Measurements from ENCODE around the gene LBH. TPM values are rescaled to one million over a fixed set of nuclear protein-coding genes. Genes with fewer than 3 reads are reported as not detected.

The LBH gene
- total RNA-seq, 1 donor from 2014 or later: 137 TPM

GRCh38 chr2:30191107-30191506, 40.2 kb upstream of the LBH start:
- Histone ChIP-seq H3K4me1 (no peaks in the 10 kb centered on the region), H3K27me3 (ENCODE audit: low read depth) (no peaks in the 10 kb centered on the region), H3K27ac (no peak overlapping the region), H3K4me3 (no peak overlapping the region), H3K9me3 (no peaks in the 10 kb centered on the region), H3K36me3 (no peaks in the 10 kb centered on the region)
- ATAC-seq: no peak
- intact Hi-C loops (cut with DNase I): no loop called here
- TF ChIP-seq, protein P1, sequence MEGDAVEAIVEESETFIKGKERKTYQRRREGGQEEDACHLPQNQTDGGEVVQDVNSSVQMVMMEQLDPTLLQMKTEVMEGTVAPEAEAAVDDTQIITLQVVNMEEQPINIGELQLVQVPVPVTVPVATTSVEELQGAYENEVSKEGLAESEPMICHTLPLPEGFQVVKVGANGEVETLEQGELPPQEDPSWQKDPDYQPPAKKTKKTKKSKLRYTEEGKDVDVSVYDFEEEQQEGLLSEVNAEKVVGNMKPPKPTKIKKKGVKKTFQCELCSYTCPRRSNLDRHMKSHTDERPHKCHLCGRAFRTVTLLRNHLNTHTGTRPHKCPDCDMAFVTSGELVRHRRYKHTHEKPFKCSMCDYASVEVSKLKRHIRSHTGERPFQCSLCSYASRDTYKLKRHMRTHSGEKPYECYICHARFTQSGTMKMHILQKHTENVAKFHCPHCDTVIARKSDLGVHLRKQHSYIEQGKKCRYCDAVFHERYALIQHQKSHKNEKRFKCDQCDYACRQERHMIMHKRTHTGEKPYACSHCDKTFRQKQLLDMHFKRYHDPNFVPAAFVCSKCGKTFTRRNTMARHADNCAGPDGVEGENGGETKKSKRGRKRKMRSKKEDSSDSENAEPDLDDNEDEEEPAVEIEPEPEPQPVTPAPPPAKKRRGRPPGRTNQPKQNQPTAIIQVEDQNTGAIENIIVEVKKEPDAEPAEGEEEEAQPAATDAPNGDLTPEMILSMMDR (IDR thresholded peaks at IDR 0.05): no peak
- no peak for DNase-seq

DNA sequence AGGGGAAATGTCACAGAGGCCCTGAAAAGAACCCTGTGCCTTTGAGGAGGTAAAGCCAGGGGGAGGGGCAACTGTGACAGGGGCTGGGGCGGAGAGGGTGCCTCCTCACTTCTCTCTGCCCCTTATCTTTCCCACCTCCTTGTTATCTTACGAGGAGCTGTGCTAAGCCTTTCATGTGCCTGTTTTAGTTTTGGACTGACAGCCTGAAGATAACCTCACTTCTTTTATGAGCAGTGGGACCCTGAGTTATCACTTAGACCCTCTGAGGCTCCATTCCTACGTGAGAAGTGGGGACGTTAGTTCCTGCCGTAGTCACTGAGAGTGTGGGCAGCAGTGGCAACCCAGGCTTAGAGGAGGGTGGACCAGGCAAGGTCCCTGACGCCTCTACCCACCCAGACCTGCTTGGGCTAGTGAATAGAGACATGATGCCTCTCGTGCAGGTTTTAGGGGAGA, 39.5 kb upstream of the LBH start:
- TF ChIP-seq, protein P1 (IDR thresholded peaks at IDR 0.05): no peak
- Histone ChIP-seq H3K4me1 (no peaks in the 10 kb centered on the region), H3K36me3 (no peaks in the 10 kb centered on the region), H3K9me3 (no peaks in the 10 kb centered on the region), H3K27ac (no peak overlapping the region), H3K27me3 (ENCODE audit: low read depth) (no peaks in the 10 kb centered on the region), H3K4me3 (no peak overlapping the region)
- intact Hi-C loops (cut with DNase I): no loop called here
- no peak for ATAC-seq
- no peak for DNase-seq

- intact Hi-C loops (cut with DNase I): no loop called here
- H3K4me3 ChIP-seq: no peak overlapping the region
- no peaks in the 10 kb centered on the region for H3K9me3 ChIP-seq
- no peaks in the 10 kb centered on the region for H3K36me3 ChIP-seq
- no peak for ATAC-seq
- H3K27ac ChIP-seq: no peak overlapping the region
- H3K4me1 ChIP-seq: no peaks in the 10 kb centered on the region
- DNase-seq: no peak
- H3K27me3 ChIP-seq (ENCODE audit: low read depth): no peaks in the 10 kb centered on the region
- TF ChIP-seq, protein P1 (IDR thresholded peaks at IDR 0.05): no peak
Observed at GRCh38 chr2:30192314-30192713, 39.0 kb upstream of the LBH start.

DNA sequence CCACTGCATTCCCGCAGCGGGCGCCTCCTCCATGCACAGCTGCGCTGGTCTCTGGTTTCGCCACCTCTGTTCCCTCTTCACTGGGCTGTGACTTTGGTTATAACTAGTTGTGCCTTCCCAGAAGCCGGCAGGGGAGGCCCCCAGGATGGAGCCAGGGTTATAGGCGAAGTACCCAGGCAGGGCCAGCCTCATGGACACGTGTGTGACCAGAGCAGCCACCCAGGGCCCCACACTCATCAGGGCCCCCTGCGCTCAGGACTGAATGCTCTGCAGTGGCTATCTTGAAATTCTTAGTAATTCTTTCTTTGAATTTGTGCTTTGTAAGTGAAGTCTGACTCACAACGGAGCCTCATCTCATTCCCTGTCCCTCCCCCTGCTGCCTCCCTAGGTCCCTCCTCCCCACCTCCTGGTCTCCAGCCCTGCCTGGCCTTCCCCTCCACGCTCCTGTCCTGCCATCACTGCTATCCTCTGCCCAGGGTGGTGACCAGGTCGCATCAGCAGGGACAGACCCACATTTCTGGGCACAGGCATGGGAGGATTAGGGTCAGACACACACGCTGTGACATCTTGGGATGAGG, 38.1 kb upstream of the LBH start:
- Histone ChIP-seq H3K27ac (no peak overlapping the region), H3K9me3 (no peaks in the 10 kb centered on the region), H3K27me3 (ENCODE audit: low read depth) (no peaks in the 10 kb centered on the region), H3K36me3 (no peaks in the 10 kb centered on the region), H3K4me3 (no peak overlapping the region), H3K4me1 (no peaks in the 10 kb centered on the region)
- ATAC-seq (no peak), DNase-seq (no peak)
- TF ChIP-seq, protein P1 (IDR thresholded peaks at IDR 0.05): no peak
- intact Hi-C loops (cut with DNase I): no loop called here

DNA sequence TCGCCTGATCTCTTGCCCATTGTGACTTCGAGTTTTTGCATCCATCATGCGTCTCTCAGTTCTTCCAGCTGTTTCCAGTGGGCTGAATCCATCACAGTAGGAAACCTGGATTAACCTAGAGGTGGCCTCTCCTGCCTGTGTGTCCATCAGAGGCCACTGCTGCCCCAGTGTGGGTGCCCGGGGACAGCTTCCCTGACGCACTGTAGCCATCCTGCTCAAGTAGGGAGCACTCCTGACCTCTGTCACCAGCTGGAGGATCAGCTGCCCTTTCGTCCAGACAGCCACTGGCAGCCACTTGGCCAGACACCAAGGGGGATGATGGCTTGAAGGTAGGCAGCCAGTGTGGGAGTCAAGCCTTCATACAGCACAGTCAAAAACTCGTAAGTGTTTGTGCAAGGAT, 36.9 kb upstream of the LBH start:
- Histone ChIP-seq H3K36me3 (no peaks in the 10 kb centered on the region), H3K27me3 (ENCODE audit: low read depth) (no peaks in the 10 kb centered on the region), H3K9me3 (no peaks in the 10 kb centered on the region), H3K4me1 (no peaks in the 10 kb centered on the region), H3K4me3 (no peak overlapping the region), H3K27ac (no peak overlapping the region)
- no peak for ATAC-seq
- intact Hi-C loops (cut with DNase I): no loop called here
- no peak for DNase-seq
- TF ChIP-seq, protein P1 (IDR thresholded peaks at IDR 0.05): no peak
